ENCODE results near the gene DDX23. TPM values are rescaled to one million over a fixed set of nuclear protein-coding genes. Genes with fewer than 3 reads are reported as not detected.
"Not testable (repeated sequence)": the region's sequence is repeated elsewhere in the genome, so short reads cannot be mapped to it uniquely, and the experiment has no call there.

Gene DDX23
- total RNA-seq, 1 experiment from 2014 or later = 107 TPM

DNA sequence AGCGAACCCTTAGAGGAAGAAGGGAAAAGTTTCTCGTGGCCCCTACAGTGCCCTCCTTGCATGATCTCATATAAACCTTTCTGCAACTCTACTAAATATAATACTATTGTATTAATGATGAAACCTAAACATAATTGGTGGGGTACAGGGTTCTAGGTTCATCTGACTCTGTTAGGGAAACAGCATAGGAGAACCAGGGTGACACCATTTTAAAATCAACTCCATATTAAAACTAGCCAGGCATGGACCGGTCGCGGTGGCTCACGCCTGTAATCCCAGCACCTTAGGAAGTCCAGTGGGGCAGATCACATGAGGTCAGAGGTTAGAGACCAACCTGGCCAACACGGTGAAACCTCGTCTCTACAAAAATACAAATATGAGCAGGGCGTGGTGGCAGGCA lies 28.7 kb upstream of the DDX23 start (continued):
- TF ChIP-seq, protein P1, sequence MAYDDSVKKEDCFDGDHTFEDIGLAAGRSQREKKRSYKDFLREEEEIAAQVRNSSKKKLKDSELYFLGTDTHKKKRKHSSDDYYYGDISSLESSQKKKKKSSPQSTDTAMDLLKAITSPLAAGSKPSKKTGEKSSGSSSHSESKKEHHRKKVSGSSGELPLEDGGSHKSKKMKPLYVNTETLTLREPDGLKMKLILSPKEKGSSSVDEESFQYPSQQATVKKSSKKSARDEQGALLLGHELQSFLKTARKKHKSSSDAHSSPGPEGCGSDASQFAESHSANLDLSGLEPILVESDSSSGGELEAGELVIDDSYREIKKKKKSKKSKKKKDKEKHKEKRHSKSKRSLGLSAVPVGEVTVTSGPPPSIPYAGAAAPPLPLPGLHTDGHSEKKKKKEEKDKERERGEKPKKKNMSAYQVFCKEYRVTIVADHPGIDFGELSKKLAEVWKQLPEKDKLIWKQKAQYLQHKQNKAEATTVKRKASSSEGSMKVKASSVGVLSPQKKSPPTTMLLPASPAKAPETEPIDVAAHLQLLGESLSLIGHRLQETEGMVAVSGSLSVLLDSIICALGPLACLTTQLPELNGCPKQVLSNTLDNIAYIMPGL (CRISPR knock-in tag; IDR thresholded peaks at IDR 0.05) = no peak

GRCh38 chr12:48878548-48878947 lies 26.6 kb upstream of the DDX23 start:
- Mint-ChIP-seq H3K4me1 (peaks cover 22% of the 10 kb centered on the region), H3K27ac (no peak overlapping the region), H3K36me3 (no peaks in the 10 kb centered on the region), H3K27me3 (ENCODE audit: low read depth) (peaks cover 7% of the 10 kb centered on the region), H3K9me3 (no peaks in the 10 kb centered on the region), H3K4me3 (no peak overlapping the region)
- ChIA-PET POLR2A (interaction anchor here (0.6 to 1.2 kb wide), 2 partner anchors 13 to 26 kb away, joined by 3 to 4 read pairs; partner anchors contain the start of genes DDX23 and RND1), CTCF (interaction anchor here (0.9 to 1.9 kb wide), 2 partner anchors 12 to 58 kb away, joined by 3 to 10 read pairs; no protein-coding TSS in a partner anchor)
- no peak for ATAC-seq
- TF ChIP-seq NFATC4 (CRISPR knock-in tag; IDR thresholded peaks at IDR 0.05) = no peak
- no peak for TF ChIP-seq JAZF1 (CRISPR knock-in tag; IDR thresholded peaks at IDR 0.05)
- TF ChIP-seq GTF2I (CRISPR knock-in tag; conservative IDR thresholded peaks at IDR 0.05) = no peak
- no peak for TF ChIP-seq ZNF263 (CRISPR knock-in tag; IDR thresholded peaks at IDR 0.05; ENCODE audit: low read depth)
- no peak for TF ChIP-seq IRF2 (CRISPR knock-in tag; IDR thresholded peaks at IDR 0.05; ENCODE audit: borderline replicate concordance, low read depth)
- no peak for TF ChIP-seq ZNF232 (CRISPR knock-in tag; IDR thresholded peaks at IDR 0.05)
- no peak for TF ChIP-seq FOXJ3 (CRISPR knock-in tag; IDR thresholded peaks at IDR 0.05; ENCODE audit: borderline replicate concordance)
- TF ChIP-seq RELA (CRISPR knock-in tag; IDR thresholded peaks at IDR 0.05; ENCODE audit: borderline replicate concordance) = no peak
- no peak for DNase-seq (ENCODE audit: low spot score)

DNA sequence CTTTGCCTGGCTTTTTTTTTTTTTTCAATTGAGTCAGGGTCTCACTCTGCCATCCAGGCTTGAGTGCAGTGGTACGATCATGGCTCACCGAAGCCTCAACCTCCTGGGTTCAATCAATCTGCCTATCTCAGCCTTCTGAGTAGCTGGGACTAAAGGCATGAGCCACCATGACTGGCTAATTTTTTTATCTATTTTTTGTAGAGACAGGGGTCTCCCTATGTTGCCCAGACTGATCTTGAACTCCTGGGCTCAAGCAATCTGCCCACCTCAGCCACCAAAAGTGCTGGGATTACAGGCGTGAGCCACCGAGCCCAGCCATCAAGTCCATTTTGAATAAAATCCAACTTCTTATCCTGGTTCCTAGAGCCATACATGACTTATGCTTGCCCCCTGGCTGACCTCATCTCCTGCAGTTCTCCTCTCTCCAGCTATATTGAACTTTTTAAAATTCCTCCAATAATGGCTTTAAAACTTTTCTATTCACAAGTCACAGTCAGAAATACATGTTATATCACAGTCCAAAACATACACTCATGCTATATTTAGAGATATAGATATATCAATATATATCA lies 24.1 kb upstream of the DDX23 start:
- Mint-ChIP-seq H3K4me3 (no peak overlapping the region), H3K27me3 (ENCODE audit: low read depth) (peaks cover 5% of the 10 kb centered on the region), H3K4me1 (no peaks in the 10 kb centered on the region), H3K36me3 (no peaks in the 10 kb centered on the region), H3K27ac (no peak overlapping the region), H3K9me3 (no peaks in the 10 kb centered on the region)
- POLR2A ChIA-PET = no interaction called here
- ATAC-seq (no peak), DNase-seq (ENCODE audit: low spot score) (no peak)
- CTCF ChIA-PET = interaction anchor here (0.7 to 1.3 kb wide), 3 partner anchors 11 to 23 kb away, joined by 3 to 4 read pairs (median 3); no protein-coding TSS in a partner anchor
- TF ChIP-seq ZNF138 (CRISPR knock-in tag; conservative IDR thresholded peaks at IDR 0.05) (no peak), NFYB (CRISPR knock-in tag; conservative IDR thresholded peaks at IDR 0.05; ENCODE audit: low read depth) (no peak), GTF2I (CRISPR knock-in tag; conservative IDR thresholded peaks at IDR 0.05) (no peak), IRF1 (CRISPR knock-in tag; IDR thresholded peaks at IDR 0.05) (no peak), GABPB1 (CRISPR knock-in tag; IDR thresholded peaks at IDR 0.05) (no peak), TP53 (CRISPR knock-in tag; IDR thresholded peaks at IDR 0.05) (no peak), CREB1 (CRISPR knock-in tag; IDR thresholded peaks at IDR 0.05) (no peak)
- TF ChIP-seq, protein P2, sequence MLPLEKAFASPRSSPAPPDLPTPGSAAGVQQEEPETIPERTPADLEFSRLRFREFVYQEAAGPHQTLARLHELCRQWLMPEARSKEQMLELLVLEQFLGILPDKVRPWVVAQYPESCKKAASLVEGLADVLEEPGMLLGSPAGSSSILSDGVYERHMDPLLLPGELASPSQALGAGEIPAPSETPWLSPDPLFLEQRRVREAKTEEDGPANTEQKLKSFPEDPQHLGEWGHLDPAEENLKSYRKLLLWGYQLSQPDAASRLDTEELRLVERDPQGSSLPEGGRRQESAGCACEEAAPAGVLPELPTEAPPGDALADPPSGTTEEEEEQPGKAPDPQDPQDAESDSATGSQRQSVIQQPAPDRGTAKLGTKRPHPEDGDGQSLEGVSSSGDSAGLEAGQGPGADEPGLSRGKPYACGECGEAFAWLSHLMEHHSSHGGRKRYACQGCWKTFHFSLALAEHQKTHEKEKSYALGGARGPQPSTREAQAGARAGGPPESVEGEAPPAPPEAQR (CRISPR knock-in tag; IDR thresholded peaks at IDR 0.05) = no peak
- TF ChIP-seq, protein P1 (CRISPR knock-in tag; IDR thresholded peaks at IDR 0.05) = no peak
- TF ChIP-seq, protein P3, sequence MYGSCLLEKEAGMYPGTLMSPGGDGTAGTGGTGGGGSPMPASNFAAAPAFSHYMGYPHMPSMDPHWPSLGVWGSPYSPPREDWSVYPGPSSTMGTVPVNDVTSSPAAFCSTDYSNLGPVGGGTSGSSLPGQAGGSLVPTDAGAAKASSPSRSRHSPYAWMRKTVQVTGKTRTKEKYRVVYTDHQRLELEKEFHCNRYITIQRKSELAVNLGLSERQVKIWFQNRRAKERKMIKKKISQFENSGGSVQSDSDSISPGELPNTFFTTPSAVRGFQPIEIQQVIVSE (CRISPR knock-in tag; IDR thresholded peaks at IDR 0.05; ENCODE audit: borderline replicate concordance) = no peak
- TF ChIP-seq, protein P4, sequence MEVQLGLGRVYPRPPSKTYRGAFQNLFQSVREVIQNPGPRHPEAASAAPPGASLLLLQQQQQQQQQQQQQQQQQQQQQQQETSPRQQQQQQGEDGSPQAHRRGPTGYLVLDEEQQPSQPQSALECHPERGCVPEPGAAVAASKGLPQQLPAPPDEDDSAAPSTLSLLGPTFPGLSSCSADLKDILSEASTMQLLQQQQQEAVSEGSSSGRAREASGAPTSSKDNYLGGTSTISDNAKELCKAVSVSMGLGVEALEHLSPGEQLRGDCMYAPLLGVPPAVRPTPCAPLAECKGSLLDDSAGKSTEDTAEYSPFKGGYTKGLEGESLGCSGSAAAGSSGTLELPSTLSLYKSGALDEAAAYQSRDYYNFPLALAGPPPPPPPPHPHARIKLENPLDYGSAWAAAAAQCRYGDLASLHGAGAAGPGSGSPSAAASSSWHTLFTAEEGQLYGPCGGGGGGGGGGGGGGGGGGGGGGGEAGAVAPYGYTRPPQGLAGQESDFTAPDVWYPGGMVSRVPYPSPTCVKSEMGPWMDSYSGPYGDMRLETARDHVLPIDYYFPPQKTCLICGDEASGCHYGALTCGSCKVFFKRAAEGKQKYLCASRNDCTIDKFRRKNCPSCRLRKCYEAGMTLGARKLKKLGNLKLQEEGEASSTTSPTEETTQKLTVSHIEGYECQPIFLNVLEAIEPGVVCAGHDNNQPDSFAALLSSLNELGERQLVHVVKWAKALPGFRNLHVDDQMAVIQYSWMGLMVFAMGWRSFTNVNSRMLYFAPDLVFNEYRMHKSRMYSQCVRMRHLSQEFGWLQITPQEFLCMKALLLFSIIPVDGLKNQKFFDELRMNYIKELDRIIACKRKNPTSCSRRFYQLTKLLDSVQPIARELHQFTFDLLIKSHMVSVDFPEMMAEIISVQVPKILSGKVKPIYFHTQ (CRISPR knock-in tag; IDR thresholded peaks at IDR 0.05) = no peak

GRCh38 chr12:48873534-48873933 lies 21.6 kb upstream of the DDX23 start:
- ATAC-seq; H3K27ac Mint-ChIP-seq; H3K9me3 Mint-ChIP-seq; H3K36me3 Mint-ChIP-seq; H3K27me3 Mint-ChIP-seq (ENCODE audit: low read depth); H3K4me3 Mint-ChIP-seq; DNase-seq (ENCODE audit: low spot score); H3K4me1 Mint-ChIP-seq: not testable (repeated sequence)
- CTCF ChIA-PET = interaction anchor here (1.8 to 5.5 kb wide), 4 partner anchors 17 to 115 kb away, joined by 5 to 39 read pairs (median 10); partner anchors contain the start of gene DDX23
- POLR2A ChIA-PET = interaction anchor here (0.7 to 1.0 kb wide), 2 partner anchors 10 to 68 kb away, joined by 3 read pairs; no protein-coding TSS in a partner anchor

Data from WTC11 (cell line).